ENCODE results near the gene TMEM250. TPM values are rescaled to one million over a fixed set of nuclear protein-coding genes. Genes with fewer than 3 reads are reported as not detected.
A peak's percentile ranks its signal among the peaks of the same experiment; 100 is the strongest.

The TMEM250 gene
- total RNA-seq, 2 donors from 2014 or later, result 38.9 to 40.1 TPM

DNA sequence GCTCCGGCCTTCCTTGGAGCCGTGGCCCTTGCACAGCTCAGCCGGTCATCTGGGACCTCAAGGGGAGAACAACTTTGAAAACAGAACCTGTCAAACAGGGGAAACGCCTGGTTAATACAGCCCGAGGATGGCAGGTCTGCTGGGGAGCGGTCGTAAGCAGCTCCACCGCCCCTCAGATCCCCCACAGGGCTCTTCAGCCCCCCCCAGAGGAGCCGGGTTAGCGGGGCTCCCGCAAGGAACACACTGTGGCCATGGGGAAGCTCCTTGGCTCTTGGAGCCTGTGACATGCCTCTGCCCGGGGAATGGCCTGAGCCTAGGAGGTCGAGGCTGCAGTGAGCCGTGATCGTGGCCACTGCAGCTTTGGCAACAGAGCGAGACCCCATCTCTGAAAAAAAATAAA is 6.8 kb downstream of the TMEM250 start:
- Histone ChIP-seq H3K27me3 (replicated peaks; ENCODE audit: insufficient read depth) (no peaks in the 10 kb centered on the region), H3K9me3 (no peaks in the 10 kb centered on the region), H3K4me1 (ENCODE audit: control insufficient read depth in 1 of 2, low read depth in 2 of 2) (peaks cover 13 to 27% of the 10 kb centered on the region in 2 donors), H3K27ac (no peak overlapping the region), H3K36me3 (peaks cover 17% of the 10 kb centered on the region), H3K4me3 (no peak overlapping the region)
- TF ChIP-seq, protein P1, sequence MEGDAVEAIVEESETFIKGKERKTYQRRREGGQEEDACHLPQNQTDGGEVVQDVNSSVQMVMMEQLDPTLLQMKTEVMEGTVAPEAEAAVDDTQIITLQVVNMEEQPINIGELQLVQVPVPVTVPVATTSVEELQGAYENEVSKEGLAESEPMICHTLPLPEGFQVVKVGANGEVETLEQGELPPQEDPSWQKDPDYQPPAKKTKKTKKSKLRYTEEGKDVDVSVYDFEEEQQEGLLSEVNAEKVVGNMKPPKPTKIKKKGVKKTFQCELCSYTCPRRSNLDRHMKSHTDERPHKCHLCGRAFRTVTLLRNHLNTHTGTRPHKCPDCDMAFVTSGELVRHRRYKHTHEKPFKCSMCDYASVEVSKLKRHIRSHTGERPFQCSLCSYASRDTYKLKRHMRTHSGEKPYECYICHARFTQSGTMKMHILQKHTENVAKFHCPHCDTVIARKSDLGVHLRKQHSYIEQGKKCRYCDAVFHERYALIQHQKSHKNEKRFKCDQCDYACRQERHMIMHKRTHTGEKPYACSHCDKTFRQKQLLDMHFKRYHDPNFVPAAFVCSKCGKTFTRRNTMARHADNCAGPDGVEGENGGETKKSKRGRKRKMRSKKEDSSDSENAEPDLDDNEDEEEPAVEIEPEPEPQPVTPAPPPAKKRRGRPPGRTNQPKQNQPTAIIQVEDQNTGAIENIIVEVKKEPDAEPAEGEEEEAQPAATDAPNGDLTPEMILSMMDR (IDR thresholded peaks at IDR 0.05), result no peak
- ATAC-seq (ENCODE audit: insufficient number of reproducible peaks, low FRiP score, low read depth) (no peak), DNase-seq (ENCODE audit: low spot score) (no peak)

- no peak overlapping the region for H3K4me3 ChIP-seq
- no peaks in the 10 kb centered on the region for H3K9me3 ChIP-seq
- peaks cover 13% of the 10 kb centered on the region for H3K36me3 ChIP-seq
- no peaks in the 10 kb centered on the region for H3K27me3 ChIP-seq (replicated peaks; ENCODE audit: insufficient read depth)
- H3K27ac ChIP-seq, result no peak overlapping the region
- TF ChIP-seq, protein P1 (IDR thresholded peaks at IDR 0.05), result no peak
- DNase-seq (ENCODE audit: low spot score), result no peak
- ATAC-seq (ENCODE audit: insufficient number of reproducible peaks, low FRiP score, low read depth), result no peak
- H3K4me1 ChIP-seq (ENCODE audit: control insufficient read depth in 1 of 2, low read depth in 2 of 2), result peaks cover 13 to 26% of the 10 kb centered on the region in 2 donors
Observed at GRCh38 chr9:136111190-136111589, 7.5 kb downstream of the TMEM250 start.

- no peaks in the 10 kb centered on the region for H3K9me3 ChIP-seq
- peak overlapping the region in 1 of 2 donors; percentile 47 for H3K27ac ChIP-seq
- ATAC-seq (ENCODE audit: insufficient number of reproducible peaks, low FRiP score, low read depth) (no peak), DNase-seq (ENCODE audit: low spot score) (no peak)
- H3K27me3 ChIP-seq (replicated peaks; ENCODE audit: insufficient read depth), result no peaks in the 10 kb centered on the region
- peaks cover 19 to 35% of the 10 kb centered on the region in 2 donors for H3K4me1 ChIP-seq (ENCODE audit: control insufficient read depth in 1 of 2, low read depth in 2 of 2)
- peak overlapping the region; percentile 71 for H3K4me3 ChIP-seq
- peaks cover 6% of the 10 kb centered on the region for H3K36me3 ChIP-seq
- TF ChIP-seq, protein P1 (IDR thresholded peaks at IDR 0.05), result no peak
Observed at GRCh38 chr9:136110082-136111061, 8.3 kb downstream of the TMEM250 start.

GRCh38 chr9:136109351-136110081 is 9.2 kb downstream of the TMEM250 start:
- peak; percentile 61 for DNase-seq (ENCODE audit: low spot score)
- Histone ChIP-seq H3K9me3 (no peaks in the 10 kb centered on the region), H3K27ac (peak overlapping the region; percentile 47 to 71), H3K4me1 (ENCODE audit: control insufficient read depth in 1 of 2, low read depth in 2 of 2) (peaks cover 22 to 43% of the 10 kb centered on the region in 2 donors), H3K36me3 (peaks cover 6% of the 10 kb centered on the region), H3K4me3 (peak overlapping the region; percentile 71), H3K27me3 (replicated peaks; ENCODE audit: insufficient read depth) (no peaks in the 10 kb centered on the region)
- peak; percentile 91 for ATAC-seq (ENCODE audit: insufficient number of reproducible peaks, low FRiP score, low read depth)
- TF ChIP-seq, protein P1 (IDR thresholded peaks at IDR 0.05), result peak; percentile 15

Measured in thoracic aorta (tissue), 2 donors.